ENCODE results near the gene PAK1. TPM values are rescaled to one million over a fixed set of nuclear protein-coding genes. Genes with fewer than 3 reads are reported as not detected.
"Not testable (repeated sequence)": the region's sequence is repeated elsewhere in the genome, so short reads cannot be mapped to it uniquely, and the experiment has no call there.

The PAK1 gene
- total RNA-seq, 1 donor from 2014 or later, result 0.51 TPM

DNA sequence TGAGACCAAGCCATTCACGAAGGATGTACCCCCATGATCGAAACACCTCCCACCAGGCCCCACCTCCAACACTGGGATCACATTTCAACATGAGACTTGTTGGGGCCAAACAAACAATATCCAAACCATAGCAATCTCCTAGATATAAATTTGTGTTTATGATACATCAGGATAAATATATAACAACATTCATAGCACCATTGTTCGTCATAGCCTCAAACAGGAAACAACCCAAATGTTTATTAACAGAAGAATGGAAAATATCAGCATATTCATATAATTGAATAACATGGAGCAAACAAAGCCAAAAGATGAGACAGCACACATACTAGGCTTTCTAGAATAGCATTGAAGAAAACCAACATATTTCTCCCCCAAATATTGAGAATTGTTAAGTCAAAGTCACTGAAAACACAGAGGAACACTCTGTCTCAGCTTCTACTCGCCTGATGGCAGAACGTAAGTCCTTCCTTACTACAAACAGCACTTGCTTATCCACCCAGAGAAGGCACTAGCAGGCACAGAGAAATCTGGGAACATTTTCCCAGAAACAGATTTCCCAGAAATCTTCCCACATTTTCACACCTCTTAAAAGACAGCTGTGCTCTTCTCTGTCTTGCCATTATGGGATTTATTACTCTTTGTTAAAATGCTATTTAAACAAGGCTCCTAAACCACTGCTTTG lies 164.4 kb downstream of the PAK1 start:
- no peak for DNase-seq (ENCODE audit: low read depth in 2 of 2)

DNA sequence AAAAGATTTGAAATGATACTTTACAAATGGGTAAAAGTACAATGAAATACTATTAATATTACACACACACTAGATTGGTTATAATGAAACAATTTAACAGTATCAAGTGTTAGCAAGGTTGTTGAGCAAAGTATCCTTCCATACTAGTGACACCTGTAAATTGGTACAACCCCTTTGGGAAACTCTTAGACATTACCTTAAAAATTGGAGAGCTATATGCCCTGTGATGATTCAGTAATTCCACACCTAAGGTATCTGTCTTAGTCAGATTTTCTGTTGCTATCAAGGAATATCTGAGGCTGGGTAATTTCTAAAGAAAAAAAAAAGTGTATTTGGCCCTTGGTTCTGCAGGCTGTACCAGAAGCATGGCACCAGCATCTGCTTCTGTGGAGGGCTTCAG lies 165.1 kb downstream of the PAK1 start:
- DNase-seq (ENCODE audit: low read depth in 2 of 2), result no peak

DNA sequence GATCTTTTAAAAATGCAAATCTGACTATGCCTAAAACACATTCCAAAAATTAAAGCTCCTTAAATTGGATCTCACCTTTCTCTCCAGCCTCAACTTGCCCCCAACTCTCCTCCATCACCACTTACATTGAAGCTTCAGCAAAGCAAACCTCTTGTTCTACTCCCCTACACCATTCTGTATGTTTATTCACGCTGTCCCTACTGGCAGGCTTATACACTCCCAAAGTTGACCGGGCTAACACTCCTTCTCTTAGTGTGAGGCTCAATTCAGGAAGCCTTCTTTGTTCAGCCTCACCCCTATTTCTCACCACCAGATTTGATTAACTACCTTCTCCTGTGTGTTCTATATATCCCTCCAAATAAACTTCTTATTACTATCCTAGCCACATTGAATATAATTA lies 170.6 kb downstream of the PAK1 start:
- DNase-seq (ENCODE audit: low read depth in 2 of 2), result no peak

DNA sequence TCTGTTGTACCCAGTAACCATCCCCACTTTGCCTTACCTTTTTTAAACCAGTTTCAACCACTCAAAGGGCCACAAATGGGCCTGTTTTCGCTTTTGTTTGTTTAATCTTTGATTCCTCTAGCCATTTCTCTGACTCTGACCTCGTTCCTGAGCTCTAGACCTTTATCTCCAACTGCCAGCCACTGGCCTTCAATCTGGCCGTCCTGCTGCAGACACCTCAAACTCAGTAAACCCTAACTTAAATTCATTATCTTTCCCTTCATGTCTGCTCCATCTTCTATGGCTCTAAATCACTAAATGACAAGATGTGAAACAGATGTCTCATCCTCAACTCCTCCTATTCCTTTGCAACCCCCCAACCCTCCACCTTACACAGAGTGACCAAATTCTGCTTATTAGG lies 171.1 kb downstream of the PAK1 start:
- DNase-seq (ENCODE audit: low read depth in 2 of 2), result no peak

DNA sequence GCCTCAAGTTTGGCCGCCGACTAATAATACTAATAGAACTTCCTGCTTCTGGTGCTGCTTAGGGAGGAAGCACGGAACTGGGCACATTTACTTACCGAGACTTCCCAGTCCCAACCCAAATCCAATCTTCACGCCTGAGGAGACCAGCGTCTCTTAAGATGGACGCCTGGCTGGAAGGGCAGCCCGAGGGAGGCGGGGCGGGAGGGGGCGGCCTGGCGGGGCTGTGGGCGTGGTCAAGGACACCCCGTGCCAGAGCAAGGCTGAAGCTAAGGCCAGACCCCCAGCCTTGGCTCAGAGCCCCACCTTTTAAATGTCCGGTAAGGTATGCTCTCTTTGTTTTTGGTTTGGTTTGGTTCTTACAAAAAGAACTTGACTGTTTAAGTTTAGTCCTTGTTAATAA lies 172.4 kb downstream of the PAK1 start, which contains the start of gene GDPD4:
Gene GDPD4, minus strand, starts transcription at position 177 of the 400 bp plus-strand sequence. CDS start 16,549 bp downstream, outside the sequence.
- DNase-seq (ENCODE audit: low read depth in 2 of 2), result no peak

DNA sequence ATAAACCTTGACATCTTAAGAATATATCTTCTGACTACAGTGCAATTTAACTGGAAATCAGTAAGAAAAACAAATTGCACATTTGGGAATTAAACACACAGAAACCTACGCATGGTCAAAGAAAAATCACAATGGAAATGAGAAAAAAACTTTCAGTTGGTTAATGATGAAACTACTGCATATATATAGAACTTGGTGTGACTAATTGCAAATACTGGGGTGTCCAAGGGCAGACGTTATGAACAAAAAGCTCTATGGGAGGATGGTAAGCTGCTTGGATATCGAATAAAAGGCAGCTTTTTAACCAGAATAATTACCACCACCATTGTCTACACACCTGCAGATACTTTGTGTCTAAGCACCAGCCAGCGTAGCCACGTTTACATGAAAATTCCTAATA lies 173.2 kb downstream of the PAK1 start:
- no peak for DNase-seq (ENCODE audit: low read depth in 2 of 2)

DNA sequence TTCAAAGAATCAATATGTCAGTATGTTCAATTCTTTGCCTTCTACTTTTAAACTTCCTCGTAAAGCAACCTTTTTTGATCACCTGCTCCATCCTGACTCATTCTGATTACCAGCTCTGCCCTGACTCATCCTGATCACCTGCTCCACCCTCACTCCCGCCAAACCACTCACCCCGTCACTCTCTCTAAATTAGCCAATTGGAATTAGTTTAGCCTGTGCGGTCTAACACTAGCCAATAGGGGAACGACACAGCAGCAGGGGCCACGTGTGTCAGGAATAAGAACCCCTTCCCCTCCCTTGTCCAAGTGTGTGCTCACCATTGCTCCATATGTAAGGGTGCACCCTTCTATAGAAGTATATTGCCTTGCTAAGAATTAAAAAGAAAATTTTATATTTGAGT lies 173.9 kb downstream of the PAK1 start:
- DNase-seq (ENCODE audit: low read depth in 2 of 2), result not testable (repeated sequence)

DNA sequence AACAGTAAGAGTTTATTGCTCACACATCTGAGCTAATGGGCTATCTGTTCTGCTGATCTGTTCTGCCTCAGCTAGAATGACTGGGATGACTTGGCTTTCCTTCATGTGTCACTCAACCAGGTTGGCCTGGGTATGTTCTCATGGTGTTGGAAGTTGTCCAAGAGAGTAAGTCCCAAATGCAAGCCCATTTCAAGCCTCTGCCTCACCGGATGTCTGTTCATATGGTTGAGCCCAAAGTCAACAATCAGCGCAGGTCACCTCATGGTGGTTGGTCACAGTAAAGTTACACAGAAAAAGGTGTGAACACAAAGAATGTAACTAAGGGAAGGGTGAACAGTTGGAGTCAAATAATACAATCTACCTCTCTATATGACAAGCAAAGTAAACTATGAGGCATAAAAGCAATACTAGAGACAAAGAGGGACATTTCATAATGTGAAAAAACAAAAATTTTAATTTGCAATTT lies 174.3 kb downstream of the PAK1 start:
- peak; percentile 13 to 26 for DNase-seq (ENCODE audit: low read depth in 2 of 2)

DNA sequence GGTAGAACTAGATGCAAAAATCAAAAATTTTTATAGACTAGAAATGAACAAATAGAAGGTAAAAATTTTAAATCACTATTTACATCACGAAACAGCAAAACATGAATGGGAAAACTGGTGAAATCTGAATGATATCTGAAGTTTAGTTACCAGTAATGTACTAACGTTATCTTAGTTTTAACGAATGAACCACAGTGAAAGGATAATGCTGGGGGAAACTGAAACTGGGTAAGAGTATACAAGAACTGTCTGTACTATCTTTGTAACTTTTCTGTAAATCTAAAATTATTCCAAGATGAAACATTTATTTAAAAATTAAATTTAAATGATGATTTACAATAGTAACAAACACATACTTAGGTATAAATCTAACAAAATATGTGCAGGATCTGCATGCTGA lies 179.9 kb downstream of the PAK1 start:
- no peak for DNase-seq (ENCODE audit: low read depth in 2 of 2)

DNA sequence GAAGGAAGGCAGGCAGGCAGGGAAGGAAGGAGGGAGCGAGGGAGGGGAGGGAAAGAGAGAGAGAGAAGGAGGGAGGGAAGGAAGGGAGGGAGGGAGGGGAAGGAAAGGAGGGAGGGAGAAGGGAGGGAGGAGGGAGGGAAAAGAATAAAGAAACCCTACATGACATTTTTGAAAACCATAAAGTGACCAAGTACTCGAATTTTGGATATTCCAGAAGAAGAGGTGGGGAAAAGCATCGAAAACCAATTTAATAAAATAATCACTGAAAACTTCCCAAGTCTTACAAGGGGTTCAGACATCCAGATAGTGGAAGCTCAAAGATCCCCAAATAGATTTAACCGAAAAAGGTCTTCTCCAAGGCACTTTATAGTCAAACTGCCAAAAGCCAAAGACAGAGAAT lies 184.2 kb downstream of the PAK1 start:
- DNase-seq (ENCODE audit: low read depth in 2 of 2), result no peak

DNA sequence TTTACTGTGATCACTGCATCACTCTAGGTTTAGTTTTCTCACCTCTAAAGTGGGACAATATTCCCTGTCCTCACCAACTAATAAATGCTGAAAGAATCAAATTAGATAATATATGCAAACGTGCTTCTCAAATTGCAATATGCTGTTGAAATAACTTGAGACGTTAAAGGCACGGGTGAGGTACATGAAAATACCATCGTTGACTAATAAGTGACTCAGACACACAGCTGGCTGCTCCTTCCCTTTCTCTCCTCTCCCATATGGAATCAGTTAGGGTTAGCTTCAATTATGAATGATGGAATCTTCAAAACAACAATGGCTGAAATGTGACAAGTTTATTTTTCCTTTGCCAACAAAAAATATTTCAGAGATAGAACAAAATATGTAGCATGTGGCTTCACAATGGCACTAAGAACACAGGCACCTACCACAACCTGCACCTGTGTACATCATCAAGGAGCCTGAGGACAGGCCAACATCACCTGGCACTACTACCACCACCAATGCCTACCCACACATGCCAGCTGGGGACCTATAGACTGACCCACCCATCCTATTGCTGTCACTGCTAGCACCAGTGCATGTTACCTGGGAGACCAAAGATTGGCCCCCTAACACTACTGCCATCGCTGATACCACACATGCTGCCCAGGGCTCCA lies 186.2 kb downstream of the PAK1 start:
- no peak for DNase-seq (ENCODE audit: low read depth in 2 of 2)

DNA sequence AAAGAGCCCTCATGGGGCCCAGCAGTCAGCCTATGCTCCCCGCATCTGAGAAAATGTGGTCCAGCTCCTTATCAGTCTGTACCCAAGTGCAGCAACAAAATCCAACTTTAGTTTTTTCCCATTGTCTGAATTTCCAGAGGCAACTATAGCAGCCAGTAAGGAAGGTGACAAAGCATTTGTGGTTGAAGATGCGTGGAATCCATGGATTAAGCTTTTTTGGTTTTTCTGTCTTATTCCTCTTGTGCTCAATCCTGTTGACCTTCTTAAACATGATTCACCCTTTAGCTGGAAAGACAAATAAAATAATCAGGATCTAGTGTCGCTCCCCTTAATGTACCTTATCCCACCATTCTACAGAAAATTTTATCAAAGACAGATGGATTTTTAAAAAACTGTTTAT lies 186.8 kb downstream of the PAK1 start:
- no peak for DNase-seq (ENCODE audit: low read depth in 2 of 2)

DNA sequence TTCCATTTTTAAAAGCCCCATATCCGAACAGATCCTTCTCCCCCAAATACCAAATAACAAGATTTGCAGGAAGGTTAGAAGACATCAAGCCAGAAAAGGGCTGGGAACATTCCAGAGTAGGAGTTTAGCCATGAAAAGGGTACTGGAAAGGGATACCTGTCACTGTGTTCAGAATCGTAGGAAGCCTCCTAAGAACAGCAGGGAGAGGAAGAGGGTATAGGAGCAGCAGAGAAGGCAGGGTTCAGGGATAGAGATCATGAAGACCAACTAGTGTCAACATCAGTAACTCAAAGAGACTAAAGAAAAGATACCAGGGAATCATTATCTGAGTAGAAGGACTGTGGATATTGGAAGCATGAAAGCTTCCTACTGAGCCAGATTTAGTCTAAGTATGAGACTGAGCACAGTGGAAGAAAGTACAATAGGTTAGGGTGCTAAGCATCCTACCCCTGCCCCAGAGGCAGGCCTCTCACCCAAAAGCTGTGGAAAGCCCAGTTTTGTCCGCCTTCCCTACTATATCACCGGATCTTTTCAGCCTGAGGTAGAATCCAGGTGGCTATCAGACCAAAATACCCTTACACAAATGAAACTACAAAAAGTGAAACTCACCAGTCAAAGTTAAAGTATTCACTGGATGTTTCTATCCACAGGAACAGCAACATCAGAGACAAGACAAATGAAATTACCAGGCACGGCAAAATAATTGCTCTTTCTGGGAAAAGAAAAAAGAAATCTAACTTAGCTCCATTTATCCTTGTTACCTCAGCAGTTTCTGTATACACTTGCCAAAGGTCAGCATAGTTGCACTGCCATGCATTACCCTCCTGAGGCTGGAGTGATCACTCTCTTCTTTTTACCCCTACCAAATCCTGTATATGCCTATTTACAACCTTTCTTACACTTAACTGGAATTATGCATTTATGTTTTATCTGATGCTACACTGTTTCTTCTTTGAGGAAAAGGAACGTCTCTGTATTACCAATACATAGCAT lies 189.1 kb downstream of the PAK1 start:
- no peak for DNase-seq (ENCODE audit: low read depth in 2 of 2)

DNA sequence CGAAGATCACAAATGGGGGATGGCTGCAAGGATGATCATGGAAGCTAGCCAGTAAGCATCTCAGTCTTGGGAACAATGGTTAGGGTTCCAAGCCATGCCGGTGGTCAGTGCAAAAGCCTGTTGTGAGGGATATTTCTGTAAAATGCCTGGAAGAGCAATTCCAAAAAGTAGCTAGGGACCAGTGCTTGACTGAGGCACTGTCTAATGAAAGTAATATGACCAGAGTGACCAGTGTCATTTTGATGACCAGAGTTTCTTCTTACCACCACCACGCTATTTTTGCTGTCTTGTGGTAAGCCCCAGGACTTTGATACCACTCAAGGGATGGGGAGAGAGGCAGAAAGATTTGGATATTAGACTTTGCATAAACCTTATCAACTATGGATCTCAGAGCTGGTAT lies 190.8 kb downstream of the PAK1 start:
- no peak for DNase-seq (ENCODE audit: low read depth in 2 of 2)

DNA sequence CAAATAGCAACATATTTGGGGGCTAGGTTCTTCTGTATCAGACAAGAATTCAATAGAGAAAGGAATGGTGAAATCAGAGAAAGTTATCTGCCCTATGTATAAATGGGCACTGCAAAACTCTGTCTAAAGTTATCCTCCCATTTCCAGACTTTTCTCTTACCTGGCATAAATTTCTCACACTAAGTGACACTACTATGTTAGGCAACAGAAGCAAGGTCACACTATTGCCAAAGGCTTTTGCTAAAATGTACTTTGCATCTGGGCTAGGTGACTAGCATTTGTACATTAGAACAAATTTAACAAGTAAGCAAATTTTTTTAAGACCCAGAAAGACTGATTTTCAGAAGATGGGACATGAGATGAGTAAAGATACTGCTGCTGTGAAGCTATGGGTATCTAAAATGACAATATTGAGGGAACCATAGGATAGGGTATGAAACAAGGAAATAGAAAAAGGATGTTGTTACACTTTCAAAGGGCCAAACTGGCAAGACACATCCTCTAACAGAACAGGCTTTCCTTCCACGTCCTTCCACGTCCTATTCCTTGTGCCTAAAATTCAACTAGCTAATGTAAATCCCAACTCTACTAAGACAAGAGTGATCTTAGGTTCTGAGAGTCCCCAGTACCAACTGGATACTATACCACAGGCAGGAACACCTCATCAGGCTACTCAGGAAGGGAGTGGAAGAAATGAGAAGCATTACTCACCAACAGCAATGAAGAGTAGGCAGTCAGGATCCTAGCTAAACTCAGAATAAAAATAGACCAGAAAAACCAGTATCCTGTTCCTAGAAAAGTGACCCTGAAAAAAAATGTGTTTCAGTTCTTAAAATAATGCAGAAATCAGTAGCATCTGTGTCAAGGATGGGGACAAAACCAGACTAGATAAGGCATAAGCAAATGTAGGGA lies 195.0 kb downstream of the PAK1 start:
- no peak for DNase-seq (ENCODE audit: low read depth in 2 of 2)

DNA sequence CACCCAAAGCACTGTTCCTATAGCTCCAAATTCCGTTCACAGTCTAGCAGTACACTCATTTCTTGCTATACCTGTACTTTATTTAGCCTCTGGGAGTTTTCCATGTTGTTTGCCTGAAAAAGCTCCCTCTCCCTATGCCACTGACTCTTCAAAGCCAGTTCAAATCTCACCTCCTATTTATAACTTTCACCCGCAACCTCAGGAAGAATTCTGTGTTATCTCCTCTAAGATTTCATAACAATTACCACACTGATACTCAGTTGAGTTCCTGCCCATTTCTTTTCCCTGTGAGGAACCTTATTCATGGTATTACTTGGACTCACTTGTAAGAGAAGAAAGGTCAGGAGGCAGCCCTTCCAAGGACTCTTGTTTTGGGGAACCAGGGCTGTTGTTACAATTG lies 197.6 kb downstream of the PAK1 start:
- DNase-seq (ENCODE audit: low read depth in 2 of 2), result no peak

Other genes starting within 250 kb of the PAK1 start
- not detected in 2 replicates for gene GDPD4, start 172.4 kb downstream of the PAK1 start, total RNA-seq
- 0.13 and 0.38 TPM in 2 replicates for gene AQP11, start 115.9 kb upstream of the PAK1 start, total RNA-seq
- gene CLNS1A, start 163.7 kb upstream of the PAK1 start, total RNA-seq, result 110 and 117 TPM in 2 replicates

All from dermis microvascular lymphatic vessel endothelial cell (primary cell).